T-helper 2 cell treated with Interferon-gamma antibody and Interleukin-4, amounts not matched to agents 5 μg/mL and 100 μg/mL, for 36 hours (primary cell): ENCODE data around the gene NSG2.
"Not testable (repeated sequence)": the region's sequence is repeated elsewhere in the genome, so short reads cannot be mapped to it uniquely, and the experiment has no call there.

ENCODE experiments used
- DNase-seq: peaks from one replicate; pipeline ENCODE4 v3.0.0; 2021; ENCODE audit warnings: low spot score
- H3K27ac Mint-ChIP-seq: one replicate; pipeline ENCODE4 v1.8.0; 2021; ENCODE audit warnings: mild to moderate bottlenecking, mixed read lengths
- H3K27me3 Mint-ChIP-seq: one replicate; pipeline ENCODE4 v1.8.0; 2021; ENCODE audit warnings: low read depth, mixed read lengths
- H3K36me3 Mint-ChIP-seq: one replicate; pipeline ENCODE4 v1.8.0; 2021; ENCODE audit warnings: low read depth, mixed read lengths
- H3K4me1 Mint-ChIP-seq: one replicate; pipeline ENCODE4 v1.8.0; 2021; ENCODE audit warnings: low read depth, mixed read lengths
- H3K4me3 Mint-ChIP-seq: one replicate; pipeline ENCODE4 v1.8.0; 2022; ENCODE audit warnings: mild to moderate bottlenecking, moderate library complexity, mixed read lengths
- H3K9me3 Mint-ChIP-seq: one replicate; pipeline ENCODE4 v1.8.0; 2021; ENCODE audit warnings: mixed read lengths

Gene NSG2

GRCh38 chr5:174101195-174101730, 55.8 kb downstream of the NSG2 start:
- no peak for DNase-seq
- H3K27ac Mint-ChIP-seq = no peak overlapping the region
- H3K4me1 Mint-ChIP-seq = no peaks in the 10 kb centered on the region
- H3K36me3 Mint-ChIP-seq = no peaks in the 10 kb centered on the region
- H3K9me3 Mint-ChIP-seq = no peaks in the 10 kb centered on the region
- no peak overlapping the region for H3K4me3 Mint-ChIP-seq
- H3K27me3 Mint-ChIP-seq = no peaks in the 10 kb centered on the region

GRCh38 chr5:174102574-174102973, 57.1 kb downstream of the NSG2 start:
- not testable (repeated sequence) for H3K4me3 Mint-ChIP-seq, H3K27me3 Mint-ChIP-seq, H3K36me3 Mint-ChIP-seq, H3K4me1 Mint-ChIP-seq, H3K27ac Mint-ChIP-seq, DNase-seq, H3K9me3 Mint-ChIP-seq

- Mint-ChIP-seq H3K36me3 (no peaks in the 10 kb centered on the region), H3K27me3 (no peaks in the 10 kb centered on the region), H3K4me3 (no peak overlapping the region), H3K4me1 (no peaks in the 10 kb centered on the region), H3K9me3 (no peaks in the 10 kb centered on the region), H3K27ac (no peak overlapping the region)
- DNase-seq = no peak
Observed at GRCh38 chr5:174106997-174107655, 61.6 kb downstream of the NSG2 start.

- DNase-seq = no peak
- H3K9me3 Mint-ChIP-seq = no peaks in the 10 kb centered on the region
- no peaks in the 10 kb centered on the region for H3K27me3 Mint-ChIP-seq
- no peak overlapping the region for H3K4me3 Mint-ChIP-seq
- no peaks in the 10 kb centered on the region for H3K36me3 Mint-ChIP-seq
- H3K27ac Mint-ChIP-seq = no peak overlapping the region
- no peaks in the 10 kb centered on the region for H3K4me1 Mint-ChIP-seq
Observed at GRCh38 chr5:174108745-174109144, 63.2 kb downstream of the NSG2 start.

GRCh38 chr5:174109698-174110260, 64.3 kb downstream of the NSG2 start:
- Mint-ChIP-seq H3K27me3 (no peaks in the 10 kb centered on the region), H3K9me3 (no peaks in the 10 kb centered on the region), H3K27ac (no peak overlapping the region), H3K4me3 (no peak overlapping the region), H3K36me3 (no peaks in the 10 kb centered on the region), H3K4me1 (no peaks in the 10 kb centered on the region)
- no peak for DNase-seq

- Mint-ChIP-seq H3K9me3 (no peaks in the 10 kb centered on the region), H3K4me3 (no peak overlapping the region), H3K27ac (no peak overlapping the region), H3K27me3 (no peaks in the 10 kb centered on the region), H3K36me3 (no peaks in the 10 kb centered on the region), H3K4me1 (no peaks in the 10 kb centered on the region)
- no peak for DNase-seq
Observed at GRCh38 chr5:174110310-174110709, 64.8 kb downstream of the NSG2 start.

GRCh38 chr5:174111287-174111973, 65.9 kb downstream of the NSG2 start:
- Mint-ChIP-seq H3K27me3 (no peaks in the 10 kb centered on the region), H3K9me3 (no peaks in the 10 kb centered on the region), H3K36me3 (no peaks in the 10 kb centered on the region), H3K4me1 (no peaks in the 10 kb centered on the region), H3K27ac (no peak overlapping the region), H3K4me3 (no peak overlapping the region)
- DNase-seq = no peak

- DNase-seq = no peak
- no peak overlapping the region for H3K4me3 Mint-ChIP-seq
- no peaks in the 10 kb centered on the region for H3K9me3 Mint-ChIP-seq
- H3K4me1 Mint-ChIP-seq = no peaks in the 10 kb centered on the region
- H3K27me3 Mint-ChIP-seq = no peaks in the 10 kb centered on the region
- H3K27ac Mint-ChIP-seq = no peak overlapping the region
- no peaks in the 10 kb centered on the region for H3K36me3 Mint-ChIP-seq
Observed at GRCh38 chr5:174115226-174115625, 69.7 kb downstream of the NSG2 start.

- no peaks in the 10 kb centered on the region for H3K4me1 Mint-ChIP-seq
- no peaks in the 10 kb centered on the region for H3K27me3 Mint-ChIP-seq
- no peaks in the 10 kb centered on the region for H3K36me3 Mint-ChIP-seq
- DNase-seq = no peak
- no peak overlapping the region for H3K27ac Mint-ChIP-seq
- no peaks in the 10 kb centered on the region for H3K9me3 Mint-ChIP-seq
- no peak overlapping the region for H3K4me3 Mint-ChIP-seq
Observed at GRCh38 chr5:174118823-174119467, 73.4 kb downstream of the NSG2 start.

GRCh38 chr5:174119468-174119881, 74.0 kb downstream of the NSG2 start:
- Mint-ChIP-seq H3K9me3 (no peaks in the 10 kb centered on the region), H3K36me3 (no peaks in the 10 kb centered on the region), H3K4me1 (no peaks in the 10 kb centered on the region), H3K27ac (no peak overlapping the region), H3K27me3 (no peaks in the 10 kb centered on the region), H3K4me3 (no peak overlapping the region)
- no peak for DNase-seq

GRCh38 chr5:174120401-174121005, 75.0 kb downstream of the NSG2 start:
- Mint-ChIP-seq H3K36me3 (no peaks in the 10 kb centered on the region), H3K27me3 (no peaks in the 10 kb centered on the region), H3K4me1 (no peaks in the 10 kb centered on the region), H3K27ac (no peak overlapping the region), H3K9me3 (no peaks in the 10 kb centered on the region), H3K4me3 (no peak overlapping the region)
- DNase-seq = no peak

GRCh38 chr5:174134545-174134944, 89.0 kb downstream of the NSG2 start:
- Mint-ChIP-seq H3K9me3 (no peaks in the 10 kb centered on the region), H3K27me3 (no peaks in the 10 kb centered on the region), H3K36me3 (no peaks in the 10 kb centered on the region), H3K27ac (no peak overlapping the region), H3K4me3 (no peak overlapping the region), H3K4me1 (no peaks in the 10 kb centered on the region)
- DNase-seq = no peak

- Mint-ChIP-seq H3K27me3 (no peaks in the 10 kb centered on the region), H3K4me3 (no peak overlapping the region), H3K27ac (no peak overlapping the region), H3K9me3 (no peaks in the 10 kb centered on the region), H3K36me3 (no peaks in the 10 kb centered on the region), H3K4me1 (no peaks in the 10 kb centered on the region)
- no peak for DNase-seq
Observed at GRCh38 chr5:174139623-174140022, 94.1 kb downstream of the NSG2 start.
